ENCODE data around the gene C1QTNF12.

The C1QTNF12 gene, protein sequence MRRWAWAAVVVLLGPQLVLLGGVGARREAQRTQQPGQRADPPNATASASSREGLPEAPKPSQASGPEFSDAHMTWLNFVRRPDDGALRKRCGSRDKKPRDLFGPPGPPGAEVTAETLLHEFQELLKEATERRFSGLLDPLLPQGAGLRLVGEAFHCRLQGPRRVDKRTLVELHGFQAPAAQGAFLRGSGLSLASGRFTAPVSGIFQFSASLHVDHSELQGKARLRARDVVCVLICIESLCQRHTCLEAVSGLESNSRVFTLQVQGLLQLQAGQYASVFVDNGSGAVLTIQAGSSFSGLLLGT

DNA sequence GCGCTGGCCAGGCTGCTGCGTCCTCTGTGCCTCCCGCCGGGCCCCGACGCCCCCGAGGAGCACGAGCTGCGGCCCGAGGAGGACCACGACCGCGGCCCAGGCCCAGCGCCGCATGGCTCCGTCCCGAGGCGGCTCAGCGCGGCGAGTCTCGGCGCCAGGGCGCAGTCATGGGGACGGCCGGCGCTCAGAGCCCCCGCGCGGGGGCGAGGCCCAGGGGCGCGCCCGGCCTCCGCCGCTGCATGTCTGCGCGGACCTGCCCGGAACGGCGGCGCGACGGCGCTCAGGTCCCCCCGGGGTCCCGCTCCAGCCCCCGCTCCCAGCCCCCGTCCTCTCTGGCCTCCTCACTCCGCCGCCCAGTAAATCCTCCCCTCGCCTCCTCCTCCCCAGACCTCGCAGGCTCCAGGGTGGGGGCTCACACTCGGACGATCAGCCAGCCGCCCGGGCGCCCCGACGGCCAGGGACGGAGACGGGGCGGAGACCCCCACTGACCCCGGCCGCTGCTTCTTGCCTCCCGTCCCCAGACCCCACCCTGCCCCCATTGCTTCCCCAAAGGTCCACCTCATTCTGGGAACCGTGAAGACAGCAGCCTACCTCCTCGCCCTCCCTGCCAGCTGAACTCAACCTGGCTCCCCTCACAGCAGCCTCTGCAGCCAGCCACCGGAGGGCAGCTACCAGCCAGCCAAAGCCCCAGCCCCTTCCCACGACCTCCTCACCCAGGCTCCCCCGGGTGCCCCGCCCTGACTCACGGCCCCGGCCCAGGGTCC lies at the start of gene C1QTNF12:
C1QTNF12 (minus strand) TSS at position 146 of the 764 bp plus-strand sequence; CDS start at position 114, 32 bp downstream.
- no peak for DNase-seq (ENCODE audit: low read depth)

DNA sequence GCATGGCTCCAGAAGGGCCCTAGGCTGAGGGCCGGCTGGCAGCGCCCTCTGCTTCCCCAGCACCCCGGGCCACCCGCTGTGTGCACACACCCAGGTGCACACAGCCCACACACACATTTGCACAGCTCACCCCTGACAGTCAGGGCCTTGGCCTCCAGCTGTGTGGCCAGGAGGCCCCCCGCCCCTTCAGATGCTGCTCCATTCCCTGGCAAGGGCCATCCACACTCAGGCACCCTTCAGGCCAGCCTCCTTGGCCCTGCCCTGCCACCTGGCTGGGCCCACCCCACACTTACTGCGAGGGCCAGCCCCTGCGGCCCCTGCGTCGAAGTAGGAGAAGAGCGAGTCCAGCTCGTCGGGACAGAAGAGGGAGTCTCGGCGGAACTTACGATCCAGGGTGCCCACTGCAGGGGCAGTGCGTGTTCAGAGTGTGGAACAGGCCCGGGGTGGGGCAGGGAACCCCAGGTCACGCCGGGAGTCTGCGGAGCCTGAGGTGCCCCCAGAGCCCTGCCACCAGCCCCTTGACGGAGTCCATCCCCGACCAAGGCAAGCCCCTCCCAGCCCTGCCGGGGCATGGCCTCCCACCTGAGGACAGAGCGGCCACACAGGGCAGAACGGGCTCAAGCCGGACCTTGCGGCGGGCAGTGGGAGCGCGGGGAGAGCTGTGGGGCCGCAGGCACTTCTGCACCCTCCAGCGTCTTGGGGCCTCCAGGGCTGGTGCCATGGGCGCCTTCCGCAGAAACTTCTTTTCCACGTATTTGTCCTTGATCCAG lies 48.8 kb upstream of the C1QTNF12 start:
- no peak for DNase-seq (ENCODE audit: low read depth)

DNA sequence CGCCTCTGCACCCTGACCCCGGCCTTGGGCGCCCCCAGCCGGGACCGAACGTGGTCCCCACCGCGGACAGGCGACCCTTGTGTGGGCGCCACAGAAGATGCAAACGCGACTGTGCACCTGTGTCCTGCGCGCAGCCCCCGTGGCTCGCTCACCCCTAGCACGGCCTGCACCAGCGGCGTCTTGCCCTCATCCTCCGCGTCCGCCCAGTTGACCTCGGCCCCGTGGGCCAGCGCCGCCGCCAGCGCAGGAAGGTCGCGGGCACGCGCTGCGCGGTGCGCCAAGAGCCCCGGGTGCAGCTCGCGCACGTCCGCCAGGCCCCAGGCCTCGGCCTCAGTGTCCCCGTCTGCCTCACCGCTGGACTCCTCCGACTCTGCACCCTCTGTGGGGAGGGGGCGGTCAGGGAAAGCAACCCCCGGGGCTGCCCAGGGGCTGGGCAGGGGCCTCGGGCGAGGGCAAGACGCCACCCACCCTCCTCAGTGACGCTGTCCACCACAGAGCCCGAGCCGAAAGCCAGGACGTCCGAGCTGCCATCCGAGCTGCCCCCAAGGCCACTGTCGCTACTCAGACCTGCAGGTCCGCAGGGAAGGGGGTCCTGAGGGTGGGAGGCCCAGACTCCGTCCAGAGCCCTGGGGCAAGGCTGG lies 47.8 kb upstream of the C1QTNF12 start:
- DNase-seq (ENCODE audit: low read depth): no peak

DNA sequence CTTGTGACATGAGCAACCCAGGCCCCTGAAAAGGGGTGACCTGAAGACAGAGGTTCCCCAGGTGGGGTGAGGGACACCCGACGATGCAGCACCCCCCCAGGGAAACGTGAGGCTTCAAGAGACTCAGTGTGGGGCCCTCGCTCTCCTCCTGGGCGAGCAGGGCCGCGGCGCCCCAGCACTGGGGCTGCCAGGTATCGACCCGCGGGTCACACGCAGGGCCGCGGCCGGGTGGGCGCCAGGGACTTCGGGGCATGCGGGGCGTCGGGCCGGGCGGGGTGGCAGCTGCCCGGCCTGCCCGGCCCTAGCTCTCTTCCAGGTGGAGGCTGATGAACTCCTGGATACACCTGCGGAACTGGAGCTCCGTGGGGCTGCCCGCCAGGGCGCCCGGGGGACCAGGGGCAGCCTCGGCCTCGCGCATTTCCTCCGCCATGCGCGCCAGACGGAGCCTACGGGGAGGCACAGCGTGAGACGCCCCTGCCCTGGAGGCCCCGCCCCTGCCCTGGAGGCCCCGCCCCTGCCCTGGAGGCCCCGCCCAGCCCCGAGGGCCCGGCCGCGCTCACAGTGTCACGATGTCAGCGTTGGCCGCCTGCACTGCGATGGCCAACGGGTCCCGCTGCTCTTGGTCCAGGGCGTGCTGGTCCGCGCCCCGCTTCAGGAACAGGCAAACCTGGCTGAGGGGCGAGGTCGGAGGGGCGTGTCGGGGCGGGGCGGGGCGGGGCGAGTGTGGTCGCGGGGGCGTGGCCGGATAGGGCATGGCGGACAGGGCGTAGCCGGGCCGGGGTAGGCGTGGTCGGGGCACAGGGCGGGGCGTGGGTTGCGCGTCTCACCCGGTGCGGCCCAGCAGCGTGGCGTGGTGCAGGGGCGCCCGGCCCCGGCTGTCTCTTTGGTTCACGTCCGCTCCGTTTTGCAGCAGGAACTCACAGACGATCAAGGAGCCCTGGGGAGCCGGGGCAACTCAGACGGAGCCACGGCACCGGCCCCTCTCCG lies 47.0 kb upstream of the C1QTNF12 start:
- DNase-seq (ENCODE audit: low read depth): no peak

DNA sequence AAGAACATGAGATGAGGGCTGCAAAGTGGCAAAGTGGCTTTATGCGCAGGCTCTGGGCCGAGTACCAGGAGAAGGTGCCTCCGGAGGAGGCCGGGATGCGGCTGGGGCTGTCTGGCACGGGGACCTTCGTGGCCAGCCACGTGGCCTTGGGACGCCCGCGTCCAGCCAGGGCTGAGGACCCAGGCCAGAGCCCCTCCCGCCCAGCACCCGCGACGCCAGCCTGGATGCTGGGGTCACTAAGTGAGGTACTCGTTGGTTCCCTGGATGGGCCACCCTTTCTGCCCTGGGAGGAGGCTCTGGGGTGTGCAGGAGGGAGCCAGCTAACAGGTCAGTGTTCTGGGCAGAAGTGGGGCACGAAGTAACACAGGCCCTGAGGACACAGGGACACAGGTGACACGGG lies 46.3 kb upstream of the C1QTNF12 start:
- no peak for DNase-seq (ENCODE audit: low read depth)

DNA sequence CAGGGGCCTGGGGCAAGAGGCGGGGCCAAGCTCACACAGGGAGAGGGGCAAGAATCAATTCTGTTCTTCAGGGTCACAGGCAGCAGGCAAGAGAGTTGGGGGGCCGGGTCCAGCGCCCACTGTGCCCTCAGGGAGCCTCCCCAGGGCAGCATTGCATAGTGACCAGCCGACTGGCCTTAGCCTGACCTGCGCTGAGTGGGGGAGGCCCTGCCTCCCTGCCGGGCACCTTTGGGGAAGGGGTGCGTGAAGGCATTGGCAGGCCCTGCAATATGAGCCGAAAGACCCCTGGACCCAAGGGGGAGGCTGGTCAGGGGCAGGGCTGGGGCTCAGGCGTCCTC lies 45.9 kb upstream of the C1QTNF12 start:
- no peak for DNase-seq (ENCODE audit: low read depth)

DNA sequence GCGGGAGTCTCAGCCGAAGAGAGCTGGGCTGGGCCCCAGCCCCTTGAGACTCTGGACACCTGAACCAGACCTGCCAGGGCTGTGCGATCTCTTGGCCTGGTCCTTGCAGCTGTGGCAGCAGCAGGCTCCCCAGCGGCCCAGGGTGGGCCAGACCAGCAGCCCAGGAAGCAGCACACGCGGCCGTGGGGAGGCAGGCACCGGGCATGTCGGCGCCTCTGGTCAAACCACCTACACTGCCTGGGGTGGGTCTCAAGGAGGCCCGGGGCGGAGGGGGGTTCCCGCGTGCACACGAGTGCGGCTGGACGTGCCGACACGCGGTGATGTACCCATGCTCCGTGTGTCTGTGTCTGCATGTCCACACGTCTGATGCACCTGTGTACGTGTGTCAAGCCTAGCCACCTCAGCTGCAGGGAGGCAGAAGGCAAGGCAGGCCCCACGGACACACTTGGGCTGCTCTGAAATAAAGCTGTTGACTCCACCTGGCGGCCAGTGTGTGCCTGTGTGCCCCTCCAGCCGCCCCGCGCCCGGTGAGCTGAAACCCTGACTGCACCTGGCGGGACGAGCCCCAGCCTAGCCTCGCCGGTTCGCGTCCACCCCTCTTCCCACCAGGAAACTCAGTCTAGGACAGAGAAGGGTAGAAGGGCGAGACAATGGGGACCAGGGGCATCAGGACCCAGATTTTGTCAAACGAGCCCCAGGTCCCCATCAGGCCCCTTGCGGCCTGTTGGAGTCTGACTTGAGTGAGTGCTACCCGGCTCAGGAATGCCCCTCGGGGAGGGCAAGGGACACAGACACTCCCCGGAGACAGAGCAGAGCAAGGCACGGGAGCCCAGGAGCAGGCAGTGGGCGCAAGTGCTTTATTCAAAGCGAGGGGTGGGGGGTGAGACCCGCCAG lies 45.3 kb upstream of the C1QTNF12 start:
- DNase-seq (ENCODE audit: low read depth): peak; percentile 41

DNA sequence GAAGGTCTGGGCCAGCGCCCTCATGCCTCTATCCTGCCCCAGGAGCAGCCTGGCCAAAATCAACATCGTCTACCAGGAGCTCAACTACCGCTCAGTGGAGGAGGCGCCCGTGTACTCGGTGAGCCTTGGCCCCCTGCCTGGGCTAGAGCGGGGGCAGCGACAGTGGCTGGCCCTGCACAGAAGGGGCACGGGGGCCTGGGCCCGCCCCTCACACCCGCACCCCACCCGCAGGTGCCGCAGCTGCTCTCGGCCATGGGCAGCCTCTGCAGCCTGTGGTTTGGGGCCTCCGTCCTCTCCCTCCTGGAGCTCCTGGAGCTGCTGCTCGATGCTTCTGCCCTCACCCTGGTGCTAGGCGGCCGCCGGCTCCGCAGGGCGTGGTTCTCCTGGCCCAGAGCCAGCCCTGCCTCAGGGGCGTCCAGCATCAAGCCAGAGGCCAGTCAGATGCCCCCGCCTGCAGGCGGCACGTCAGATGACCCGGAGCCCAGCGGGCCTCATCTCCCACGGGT lies 44.6 kb upstream of the C1QTNF12 start:
- DNase-seq (ENCODE audit: low read depth): no peak

DNA sequence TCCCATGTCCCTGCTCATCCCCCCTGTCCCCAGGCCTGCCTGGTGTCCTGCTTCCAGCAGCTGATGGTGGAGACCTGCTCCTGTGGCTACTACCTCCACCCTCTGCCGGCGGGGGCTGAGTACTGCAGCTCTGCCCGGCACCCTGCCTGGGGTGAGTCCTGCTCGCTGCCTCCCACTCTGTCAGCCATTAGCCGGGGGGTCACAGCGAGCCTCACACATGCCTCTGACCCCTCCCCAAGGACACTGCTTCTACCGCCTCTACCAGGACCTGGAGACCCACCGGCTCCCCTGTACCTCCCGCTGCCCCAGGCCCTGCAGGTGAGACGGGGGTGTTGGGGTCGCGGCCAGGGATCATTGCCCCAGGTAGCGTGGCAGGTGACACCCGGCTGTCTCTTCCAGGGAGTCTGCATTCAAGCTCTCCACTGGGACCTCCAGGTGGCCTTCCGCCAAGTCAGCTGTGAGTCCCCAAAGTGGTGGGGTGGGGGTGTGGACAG lies 43.8 kb upstream of the C1QTNF12 start:
- no peak for DNase-seq (ENCODE audit: low read depth)

DNA sequence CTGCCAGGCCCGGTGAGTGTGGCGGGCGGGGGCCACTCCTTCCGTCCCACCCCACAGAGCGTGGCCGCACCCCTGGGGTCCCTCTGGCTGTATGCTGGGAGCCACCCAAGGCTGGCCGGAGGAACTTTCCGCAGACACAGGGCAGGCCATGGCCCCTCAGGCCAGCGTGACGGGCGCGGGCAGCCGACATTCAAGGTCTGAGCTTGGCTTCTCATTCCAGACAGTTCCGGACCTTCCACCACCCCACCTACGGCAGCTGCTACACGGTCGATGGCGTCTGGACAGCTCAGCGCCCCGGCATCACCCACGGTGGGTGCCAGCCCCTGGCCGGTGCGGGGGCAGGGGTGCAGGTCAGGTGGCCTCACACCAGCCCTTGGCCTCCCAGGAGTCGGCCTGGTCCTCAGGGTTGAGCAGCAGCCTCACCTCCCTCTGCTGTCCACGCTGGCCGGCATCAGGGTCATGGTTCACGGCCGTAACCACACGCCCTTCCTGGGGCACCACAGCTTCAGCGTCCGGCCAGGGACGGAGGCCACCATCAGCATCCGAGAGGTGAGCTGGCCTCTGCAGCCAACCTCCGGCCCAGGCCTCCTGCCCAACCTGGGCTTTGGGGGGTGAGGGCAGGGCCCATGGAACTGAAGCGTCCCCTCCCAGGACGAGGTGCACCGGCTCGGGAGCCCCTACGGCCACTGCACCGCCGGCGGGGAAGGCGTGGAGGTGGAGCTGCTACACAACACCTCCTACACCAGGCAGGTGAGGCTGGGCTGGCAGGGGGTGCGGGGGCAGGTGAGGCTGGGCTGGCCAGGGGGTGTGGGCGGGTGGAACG lies 41.0 kb upstream of the C1QTNF12 start:
- no peak for DNase-seq (ENCODE audit: low read depth)

DNA sequence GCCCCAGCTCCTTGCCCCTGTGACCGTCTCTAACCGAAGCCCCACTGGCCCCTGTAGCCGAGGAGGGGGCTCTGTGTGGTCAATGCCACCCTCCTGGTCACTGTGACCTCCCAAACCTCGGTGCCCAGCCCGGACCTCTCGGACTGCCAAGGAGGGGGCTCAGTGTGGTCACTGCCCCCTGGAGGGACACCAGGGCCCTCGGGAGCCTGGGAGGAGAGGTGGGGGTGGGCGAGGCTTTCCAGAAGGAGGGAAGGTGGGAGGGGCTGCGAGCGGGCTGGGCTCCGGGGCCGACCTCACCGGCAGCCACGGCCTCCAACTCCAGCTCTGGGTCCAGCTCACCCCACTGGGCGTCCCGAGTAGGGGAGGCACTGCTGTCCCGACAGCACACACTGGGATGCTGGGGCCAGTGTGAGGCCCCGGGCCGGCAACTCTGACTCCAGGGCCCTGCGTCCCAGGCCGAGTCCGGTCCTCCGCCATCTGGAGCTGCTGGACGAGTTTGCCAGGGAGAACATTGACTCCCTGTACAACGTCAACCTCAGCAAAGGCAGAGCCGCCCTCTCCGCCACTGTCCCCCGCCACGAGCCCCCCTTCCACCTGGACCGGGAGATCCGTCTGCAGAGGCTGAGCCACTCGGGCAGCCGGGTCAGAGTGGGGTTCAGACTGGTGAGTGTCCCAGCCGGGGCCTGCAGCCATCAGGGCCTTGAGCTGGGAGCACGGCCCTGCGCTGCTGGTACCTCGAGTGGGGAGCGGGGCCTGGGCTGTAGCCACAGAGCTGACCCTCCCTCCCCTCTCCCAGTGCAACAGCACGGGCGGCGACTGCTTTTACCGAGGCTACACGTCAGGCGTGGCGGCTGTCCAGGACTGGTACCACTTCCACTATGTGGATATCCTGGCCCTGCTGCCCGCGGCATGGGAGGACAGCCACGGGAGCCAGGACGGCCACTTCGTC lies 40.1 kb upstream of the C1QTNF12 start:
- DNase-seq (ENCODE audit: low read depth): no peak

DNA sequence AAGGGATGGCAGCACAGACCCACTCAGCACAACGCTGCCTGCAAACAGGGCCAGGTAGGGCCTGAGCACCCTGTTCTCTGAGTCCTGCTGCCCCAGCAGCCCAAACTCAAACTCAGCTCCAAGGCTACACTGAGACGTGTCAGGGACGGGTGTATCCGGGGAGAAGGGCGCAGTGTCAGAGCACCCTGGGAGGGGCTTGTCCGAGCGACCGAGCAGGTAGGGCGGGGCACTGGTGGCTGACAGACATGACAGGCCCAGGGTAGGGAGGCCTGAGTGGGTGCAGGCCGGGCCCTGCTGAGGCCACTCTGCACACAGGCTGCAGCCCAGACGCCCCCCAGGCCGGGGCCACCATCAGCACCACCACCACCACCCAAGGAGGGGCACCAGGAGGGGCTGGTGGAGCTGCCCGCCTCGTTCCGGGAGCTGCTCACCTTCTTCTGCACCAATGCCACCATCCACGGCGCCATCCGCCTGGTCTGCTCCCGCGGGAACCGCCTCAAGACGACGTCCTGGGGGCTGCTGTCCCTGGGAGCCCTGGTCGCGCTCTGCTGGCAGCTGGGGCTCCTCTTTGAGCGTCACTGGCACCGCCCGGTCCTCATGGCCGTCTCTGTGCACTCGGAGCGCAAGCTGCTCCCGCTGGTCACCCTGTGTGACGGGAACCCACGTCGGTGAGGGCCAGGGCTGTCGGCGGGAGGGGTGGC lies 39.2 kb upstream of the C1QTNF12 start:
- no peak for DNase-seq (ENCODE audit: low read depth)

DNA sequence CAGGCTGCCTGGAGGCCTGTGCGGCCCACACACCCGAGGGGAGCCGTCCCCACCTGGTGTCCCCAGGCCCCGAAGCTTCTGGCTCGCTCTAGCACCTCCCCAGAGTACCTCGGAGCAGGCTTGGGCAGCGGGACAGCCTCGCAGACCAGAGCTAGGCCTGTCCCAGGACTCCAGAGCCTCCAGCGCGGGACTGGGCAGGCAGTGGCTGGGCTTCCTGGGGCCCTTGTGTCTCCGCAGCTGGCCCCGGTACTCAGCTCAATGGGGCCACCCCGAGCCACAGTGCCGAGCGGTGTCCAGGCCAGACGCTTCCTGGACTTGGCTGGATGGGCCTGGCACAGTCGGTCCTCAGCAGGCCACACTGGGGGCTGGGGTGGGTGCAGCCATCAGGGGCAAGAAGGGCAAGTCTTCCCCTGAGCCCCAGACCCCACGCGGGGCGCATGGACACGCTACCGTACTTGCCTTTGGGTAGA lies 38.6 kb upstream of the C1QTNF12 start:
- DNase-seq (ENCODE audit: low read depth): no peak

DNA sequence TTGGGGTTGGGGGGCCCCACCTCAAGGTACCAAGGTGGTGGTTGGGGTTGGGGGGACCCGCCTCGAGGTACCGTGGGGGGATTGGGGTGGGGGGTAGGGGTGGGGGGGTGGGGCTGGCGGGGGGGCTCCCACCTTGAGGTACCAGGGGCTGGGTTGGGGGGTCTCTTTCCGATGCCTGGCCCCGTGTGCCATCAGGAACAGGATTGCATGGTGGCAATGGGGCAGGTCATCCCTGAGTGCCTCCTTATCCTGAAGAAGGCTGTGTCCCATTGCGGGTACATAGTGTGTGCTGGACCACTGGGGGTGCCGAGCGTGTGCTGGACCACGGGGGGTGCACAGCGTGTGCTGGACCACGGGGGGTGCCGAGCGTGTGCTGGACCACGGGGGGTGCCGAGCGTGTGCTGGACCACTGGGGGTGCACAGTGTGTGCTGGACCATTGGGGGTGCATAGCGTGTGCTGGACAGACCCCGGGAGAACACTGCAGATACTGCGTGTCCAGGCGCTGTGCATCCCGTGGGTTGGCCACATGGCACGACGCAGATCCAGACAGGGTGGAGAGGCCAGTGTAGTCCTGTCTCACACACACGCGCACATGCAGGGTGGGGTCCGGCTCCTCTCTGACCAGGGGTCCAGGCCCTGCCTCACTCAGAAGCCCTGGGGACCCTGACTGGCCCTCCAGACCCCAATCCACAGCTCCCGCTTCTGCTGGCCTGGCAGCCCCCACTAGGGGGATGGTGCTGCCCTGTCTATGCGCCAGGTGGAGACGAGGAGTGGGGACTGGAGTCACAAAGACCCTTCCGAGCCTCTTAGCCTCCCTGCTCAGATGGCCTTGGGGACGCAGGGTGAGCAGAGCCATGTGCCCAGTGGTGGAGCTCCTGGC lies 37.9 kb upstream of the C1QTNF12 start:
- DNase-seq (ENCODE audit: low read depth): no peak

DNA sequence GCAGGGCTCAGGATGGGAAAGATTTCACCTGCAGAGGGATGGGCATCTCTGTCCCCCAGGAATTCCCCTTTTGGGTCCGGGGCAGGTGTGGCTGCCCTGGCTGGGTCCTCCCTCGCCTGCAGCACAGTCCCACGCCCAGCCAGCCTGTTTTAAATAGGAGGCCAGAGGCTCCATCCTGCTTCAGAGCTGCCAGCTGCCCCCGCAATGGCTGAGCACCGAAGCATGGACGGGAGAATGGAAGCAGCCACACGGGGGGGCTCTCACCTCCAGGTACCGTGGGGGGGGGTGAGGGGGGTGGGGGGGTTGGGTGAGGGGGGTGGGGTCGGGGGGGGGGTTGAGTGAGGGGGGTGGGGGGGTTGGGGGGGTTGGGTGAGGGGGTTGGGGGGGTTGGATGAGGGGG lies 37.3 kb upstream of the C1QTNF12 start:
- DNase-seq (ENCODE audit: low read depth): no peak

DNA sequence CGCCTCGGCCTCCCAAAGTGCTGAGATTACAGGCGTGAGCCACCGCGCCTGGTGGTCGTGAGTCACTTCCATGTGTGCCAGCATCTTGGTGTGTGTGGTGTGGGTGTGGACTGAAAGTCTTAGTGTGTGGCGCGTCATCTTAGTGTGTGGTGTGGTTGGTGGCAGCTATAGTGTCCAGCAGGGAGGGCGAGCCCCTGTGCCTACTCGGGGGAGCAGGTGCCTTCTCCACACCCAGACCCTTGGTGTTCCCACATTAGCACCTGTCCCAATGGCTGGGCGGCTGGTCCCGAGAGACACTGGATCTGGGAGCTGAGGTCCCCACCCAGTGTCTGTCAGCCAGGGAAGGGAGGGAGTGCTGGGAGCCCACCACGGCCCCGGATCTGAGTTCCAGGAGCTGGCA lies 36.5 kb upstream of the C1QTNF12 start:
- no peak for DNase-seq (ENCODE audit: low read depth)
